ENCODE results near the gene NRG3.

NRG3 gene

GRCh38 chr10:81884856-81885255 lies 9.9 kb downstream of the NRG3 start:
- no peak for DNase-seq (ENCODE audit: low spot score)

DNA sequence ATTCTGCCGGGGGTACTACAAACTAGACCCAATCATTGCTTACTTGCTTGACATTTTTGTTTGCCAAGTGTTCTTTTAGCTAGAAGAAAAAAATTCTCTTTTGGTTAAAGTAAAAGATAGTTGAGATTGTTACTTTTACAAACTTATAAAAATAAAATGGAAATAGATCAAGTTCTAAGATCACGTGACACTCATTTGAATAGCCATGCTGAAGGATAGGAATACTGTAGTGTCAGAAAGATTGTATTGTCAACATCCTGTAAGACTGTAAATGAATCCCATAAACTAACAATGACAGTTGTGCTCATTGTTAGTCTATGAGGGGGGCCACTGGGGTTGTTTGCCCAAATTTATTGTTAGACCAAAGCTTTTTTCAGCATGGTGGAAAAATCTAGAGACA lies 10.5 kb downstream of the NRG3 start:
- no peak for DNase-seq (ENCODE audit: low spot score)

GRCh38 chr10:81886939-81887338 lies 11.9 kb downstream of the NRG3 start:
- no peak for DNase-seq (ENCODE audit: low spot score)

GRCh38 chr10:81889181-81889769 lies 14.3 kb downstream of the NRG3 start:
- DNase-seq (ENCODE audit: low spot score): no peak

- DNase-seq (ENCODE audit: low spot score): no peak
These were observed 19.6 kb downstream of the NRG3 start for GRCh38 chr10:81894616-81895015.

DNA sequence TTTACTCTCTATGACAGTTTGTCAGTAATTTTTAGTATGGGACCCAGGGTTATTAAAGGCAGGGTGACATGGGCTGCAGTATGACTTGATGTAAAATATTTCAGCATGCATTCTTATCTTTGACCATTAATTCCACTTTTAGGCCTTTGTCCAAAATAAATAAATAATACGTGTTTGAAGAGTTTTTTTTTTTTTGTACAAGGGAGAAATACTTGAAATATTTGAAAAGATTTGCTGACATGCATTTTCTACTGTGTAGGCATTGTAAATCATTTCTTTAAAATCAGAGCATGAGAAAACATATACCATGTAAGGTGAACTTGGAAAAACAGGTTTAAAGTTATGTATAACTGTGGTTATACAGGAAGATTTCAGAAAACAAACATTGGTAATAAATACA lies 23.5 kb downstream of the NRG3 start:
- no peak for DNase-seq (ENCODE audit: low spot score)

- DNase-seq (ENCODE audit: low spot score): no peak
These were observed 26.0 kb downstream of the NRG3 start for GRCh38 chr10:81900989-81901388.

- no peak for DNase-seq (ENCODE audit: low spot score)
These were observed 28.5 kb downstream of the NRG3 start for GRCh38 chr10:81903472-81903871.

DNA sequence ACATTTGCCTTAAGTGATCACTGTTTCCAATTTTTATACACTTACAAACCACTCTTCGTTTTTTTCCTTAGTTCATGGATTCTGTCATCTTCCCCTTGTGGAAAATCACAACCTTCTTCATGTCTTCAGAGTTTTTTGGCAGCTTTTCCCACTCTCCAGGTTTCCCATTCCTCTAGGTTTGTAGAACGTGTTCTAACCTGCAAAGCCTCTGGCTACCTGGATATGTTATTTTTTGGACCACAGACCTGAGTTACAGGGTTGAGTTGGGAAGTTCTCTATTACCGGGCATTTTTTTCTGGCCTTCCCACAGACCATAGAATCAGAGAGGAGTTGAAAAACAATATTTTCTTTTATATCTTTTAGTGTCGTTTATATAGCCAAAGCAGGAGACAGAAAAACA lies 30.2 kb downstream of the NRG3 start:
- no peak for DNase-seq (ENCODE audit: low spot score)

DNA sequence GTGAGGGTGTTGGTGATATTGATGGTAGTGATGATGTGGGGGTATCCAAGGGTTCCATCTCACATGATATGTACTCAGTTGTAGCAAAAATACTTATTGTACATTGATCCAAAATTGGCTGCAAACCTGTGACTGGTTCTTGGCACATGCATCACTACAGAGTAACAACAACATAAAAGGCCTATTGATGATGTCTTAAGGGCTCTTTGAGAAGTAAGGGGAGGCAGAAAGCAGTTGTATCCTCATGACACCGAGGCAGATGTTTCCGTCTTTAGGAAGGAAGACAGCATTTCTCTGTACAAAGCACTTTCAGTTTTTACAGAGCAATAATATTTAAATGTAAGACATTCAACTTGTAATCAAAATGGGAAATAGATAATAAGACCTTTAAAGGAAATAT lies 34.5 kb downstream of the NRG3 start:
- no peak for DNase-seq (ENCODE audit: low spot score)

- no peak for DNase-seq (ENCODE audit: low spot score)
These were observed 36.3 kb downstream of the NRG3 start for GRCh38 chr10:81911328-81911727.

DNA sequence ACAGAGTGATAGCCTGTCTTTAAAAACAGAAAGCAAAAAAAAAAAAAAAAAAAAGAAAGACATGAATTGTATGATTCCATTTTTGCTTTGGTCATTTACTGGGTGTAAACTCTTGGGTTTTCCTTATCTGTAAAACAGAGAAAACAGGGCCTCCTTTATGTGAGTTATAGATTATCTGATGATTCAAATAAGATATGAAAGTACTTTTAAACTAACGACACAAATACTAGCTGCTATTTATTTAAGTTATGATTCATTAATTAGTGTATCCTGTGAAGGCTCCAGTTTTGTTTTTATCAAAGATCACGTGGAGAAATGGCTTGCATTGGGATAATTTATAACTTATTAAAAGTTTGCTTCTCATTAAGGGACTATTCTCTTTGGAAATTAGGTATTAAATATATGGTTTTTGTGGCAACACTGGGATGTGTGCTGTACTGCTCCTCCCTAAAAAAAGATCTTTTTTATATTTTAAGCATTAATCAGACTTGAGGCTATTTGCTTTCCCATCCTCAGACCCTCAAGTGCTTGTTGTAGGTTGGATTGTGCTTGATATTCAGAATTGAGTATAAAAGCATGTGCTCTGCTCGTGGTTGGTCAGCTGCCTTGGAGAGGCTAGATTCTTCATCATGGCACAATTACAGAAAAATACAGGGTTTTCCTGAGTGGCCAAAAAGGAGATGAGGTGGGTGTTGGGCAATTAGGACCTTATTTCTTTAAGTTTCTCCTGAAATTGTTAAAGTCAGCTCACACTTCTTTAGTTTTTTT lies 39.9 kb downstream of the NRG3 start:
- DNase-seq (ENCODE audit: low spot score): no peak

- no peak for DNase-seq (ENCODE audit: low spot score)
These were observed 40.5 kb downstream of the NRG3 start for GRCh38 chr10:81915504-81915897.

DNA sequence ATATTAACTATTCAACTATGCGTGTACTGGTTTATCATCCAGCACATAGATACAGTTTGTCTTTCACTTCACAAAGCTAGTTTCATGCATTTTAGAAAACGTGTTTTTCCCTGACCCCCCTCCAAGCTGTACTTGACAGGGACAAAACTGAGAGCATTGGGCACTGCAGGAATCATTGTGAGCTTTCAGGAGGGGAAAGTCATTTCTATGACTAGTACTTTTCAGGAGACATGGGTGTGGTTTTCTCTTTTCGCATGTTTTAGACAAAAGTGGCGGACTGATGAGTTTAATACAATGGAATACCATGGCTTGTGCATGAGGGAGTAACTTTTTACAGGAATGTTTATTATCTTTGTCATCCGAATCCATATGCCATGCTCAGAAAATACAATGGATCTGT lies 42.7 kb downstream of the NRG3 start:
- no peak for DNase-seq (ENCODE audit: low spot score)

DNA sequence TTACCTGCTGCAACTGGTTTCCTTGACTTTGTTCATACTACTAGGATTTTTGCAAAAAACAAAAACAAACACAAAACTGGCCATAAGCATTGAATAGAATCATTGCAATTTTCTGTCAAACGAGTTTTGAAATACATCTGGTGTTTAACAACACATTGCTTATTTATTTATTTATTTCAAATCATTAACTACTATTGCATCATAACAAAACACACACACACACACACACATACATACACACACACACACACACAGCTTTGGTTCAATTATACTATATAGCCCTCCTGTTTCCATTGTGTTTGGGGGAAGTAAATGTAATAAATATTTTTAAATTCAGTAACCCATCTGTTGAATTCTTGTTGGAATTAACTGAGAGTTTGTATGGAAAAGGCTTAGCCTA lies 43.8 kb downstream of the NRG3 start:
- no peak for DNase-seq (ENCODE audit: low spot score)

- no peak for DNase-seq (ENCODE audit: low spot score)
These were observed 45.3 kb downstream of the NRG3 start for GRCh38 chr10:81920213-81920829.

DNA sequence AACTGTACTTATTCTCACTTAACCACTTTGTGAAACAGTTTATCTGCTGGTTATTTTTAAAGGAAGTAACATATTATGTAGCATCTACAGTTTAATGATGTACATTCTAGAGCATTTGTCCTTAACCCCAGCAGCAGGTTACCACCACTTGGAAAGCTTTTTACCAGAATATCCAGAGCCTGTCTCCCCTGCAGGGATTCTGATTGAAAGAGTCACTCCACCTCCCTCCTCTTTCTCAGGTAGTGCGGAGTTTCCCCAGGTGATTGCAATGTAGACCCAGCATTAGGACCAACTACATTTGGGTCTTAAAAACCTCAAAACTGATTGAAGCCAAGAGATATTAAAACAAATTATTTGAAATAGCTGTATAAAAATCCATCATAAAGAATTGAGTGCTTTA lies 53.1 kb downstream of the NRG3 start:
- no peak for DNase-seq (ENCODE audit: low spot score)

- no peak for DNase-seq (ENCODE audit: low spot score)
These were observed 68.6 kb downstream of the NRG3 start for GRCh38 chr10:81943583-81943982.

DNA sequence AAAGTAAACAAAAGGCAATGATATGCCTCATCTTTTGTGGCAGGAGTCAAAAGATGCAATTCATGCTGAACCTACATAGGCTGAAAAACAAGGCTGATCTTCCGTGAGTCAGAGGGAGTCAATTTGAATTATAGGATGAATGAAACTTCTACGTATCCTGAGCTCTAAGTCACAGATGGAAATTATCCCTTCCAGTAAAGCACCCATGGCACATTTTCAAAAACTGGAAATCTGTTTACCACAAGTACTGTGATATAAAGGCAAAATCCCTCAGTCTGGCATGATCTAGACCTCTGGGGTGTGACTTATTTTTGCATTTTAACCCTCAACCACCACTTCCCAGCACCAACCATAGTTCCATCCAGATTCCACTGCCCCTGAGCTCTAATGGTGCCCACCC lies 69.6 kb downstream of the NRG3 start:
- no peak for DNase-seq (ENCODE audit: low spot score)

- no peak for DNase-seq (ENCODE audit: low spot score)
These were observed 74.3 kb downstream of the NRG3 start for GRCh38 chr10:81949283-81949682.

GRCh38 chr10:81950358-81950757 lies 75.4 kb downstream of the NRG3 start:
- DNase-seq (ENCODE audit: low spot score): no peak

DNA sequence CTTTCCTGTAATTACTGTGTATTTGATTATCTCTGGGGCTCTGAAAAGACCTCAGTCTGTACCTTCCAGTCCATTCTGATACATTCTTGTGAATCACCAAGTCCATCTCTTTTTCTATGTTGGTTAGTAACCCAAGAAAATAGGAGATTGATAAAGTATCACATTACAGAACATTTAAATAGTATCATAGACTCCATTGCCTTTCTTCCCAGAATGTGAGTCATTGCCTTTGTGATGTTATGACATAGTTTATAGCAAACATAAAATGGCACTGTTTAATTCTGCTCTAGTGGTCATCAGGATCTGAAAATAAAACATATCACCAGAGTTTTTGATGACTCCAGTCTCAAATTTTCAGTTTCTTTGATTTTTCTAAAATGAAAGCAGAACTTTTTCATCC lies 78.4 kb downstream of the NRG3 start:
- no peak for DNase-seq (ENCODE audit: low spot score)

- DNase-seq (ENCODE audit: low spot score): no peak
These were observed 83.0 kb downstream of the NRG3 start for GRCh38 chr10:81957976-81958375.

GRCh38 chr10:81959016-81959415 lies 84.0 kb downstream of the NRG3 start:
- DNase-seq (ENCODE audit: low spot score): no peak
